A673 (cell line): ENCODE results near the gene ZNF473. TPM values are rescaled to one million over a fixed set of nuclear protein-coding genes. Genes with fewer than 3 reads are reported as not detected.
"Not testable (repeated sequence)": the region's sequence is repeated elsewhere in the genome, so short reads cannot be mapped to it uniquely, and the experiment has no call there.

Source experiments
- BruUV-seq: library from RNA; stranded (reverse); fragments of 400-500 nt; replicated peaks from 2 replicates; lab custom pipeline; 2021; lab: Mats Ljungman, UMichigan
- CTCF ChIA-PET: fragments of 300-600 bp; sonication (Branson Sonifier 250); formaldehyde crosslinking; loops from one replicate; lab custom pipeline; 2022; ENCODE audit warnings: antibody characterized with exemption; lab: Charles Lee
- POLR2A ChIA-PET: fragments of 300-600 bp; sonication (Branson Sonifier 250); formaldehyde crosslinking; loops from one replicate; lab custom pipeline; 2022; ENCODE audit warnings: antibody characterized with exemption; ENCODE audit not compliant: low non-redundant PET; lab: Charles Lee
- DNase-seq: peaks from one replicate; pipeline ENCODE4 v3.0.0-alpha.2; 2015; ENCODE audit warnings: low spot score
- H3K27ac ChIP-seq: fragments of 200-600 bp; sonication (generic); 2 replicates; pipeline ENCODE4 v1.5.1; 2016; ENCODE audit warnings: mixed run types, low read depth, mild to moderate bottlenecking, mixed read lengths, antibody characterized with exemption, low read length; ENCODE audit not compliant: poor library complexity, severe bottlenecking
- H3K27me3 ChIP-seq: fragments of 200-600 bp; sonication (generic); replicated peaks from 2 replicates; pipeline ENCODE4 v1.6.1; 2017; ENCODE audit warnings: mixed run types, low read depth, mild to moderate bottlenecking, mixed read lengths, antibody characterized with exemption, low read length; ENCODE audit not compliant: insufficient read depth, poor library complexity
- H3K36me3 ChIP-seq: fragments of 200-600 bp; sonication (generic); 2 replicates; pipeline ENCODE4 v1.6.1; 2016; ENCODE audit warnings: mixed run types, mild to moderate bottlenecking, mixed read lengths, antibody characterized with exemption, low read length; ENCODE audit not compliant: insufficient read depth, poor library complexity, severe bottlenecking
- H3K4me1 ChIP-seq: fragments of 200-600 bp; sonication (generic); 2 replicates; pipeline ENCODE4 v1.6.1; 2017; ENCODE audit warnings: mixed run types, mild to moderate bottlenecking, mixed read lengths, antibody characterized with exemption, low read length; ENCODE audit not compliant: insufficient read depth, poor library complexity, severe bottlenecking
- H3K4me3 ChIP-seq: fragments of 200-600 bp; sonication (generic); 2 replicates; pipeline ENCODE4 v1.5.1; 2016; ENCODE audit warnings: low read depth, mixed run types, mild to moderate bottlenecking, mixed read lengths, low read length; ENCODE audit not compliant: poor library complexity, severe bottlenecking
- H3K9me3 ChIP-seq: fragments of 200-600 bp; sonication (generic); 2 replicates; pipeline ENCODE4 v1.6.1; 2016; ENCODE audit warnings: mixed run types, low read depth, mild to moderate bottlenecking, mixed read lengths, antibody characterized with exemption, low read length; ENCODE audit not compliant: poor library complexity, severe bottlenecking
- CTCF ChIP-seq: fragments of 300-800, 200-600 bp; sonication (generic); conservative IDR thresholded peaks from 2 replicates; pipeline ENCODE4 v1.5.1; 2017; ENCODE audit warnings: low read depth, mild to moderate bottlenecking, antibody characterized with exemption, low read length, moderate library complexity, mixed read lengths
- EZH2 ChIP-seq: fragments of 200-600 bp; sonication (generic); IDR thresholded peaks from 2 replicates; pipeline ENCODE4 v1.6.1; 2017; ENCODE audit warnings: borderline replicate concordance, low read depth, mild to moderate bottlenecking, mixed read lengths, antibody characterized with exemption, low read length; ENCODE audit not compliant: poor library complexity, severe bottlenecking
- intact Hi-C: fragments of 100-400 bp; cut with micrococcal nuclease; formaldehyde crosslinking; loops from one replicate; pipeline ENCODE4 v1.10.0; 2022; ENCODE audit not compliant: unreplicated experiment
- total RNA-seq: library from RNA; stranded (reverse); gene quantifications from 2 replicates; pipeline ENCODE4 v1.2.3, GENCODE V29; 2021

ZNF473 gene
- total RNA-seq, 1 experiment from 2014 or later, result 15.6 TPM

- H3K4me1 ChIP-seq, result peaks cover 8% of the 10 kb centered on the region
- intact Hi-C loops, result no loop called here
- no TSS peak for BruUV-seq
- H3K36me3 ChIP-seq, result peaks cover 21% of the 10 kb centered on the region
- ChIA-PET CTCF (interaction anchor here (0.5 kb wide), 1 partner anchor 332 kb away, joined by 3 read pairs; no protein-coding TSS in a partner anchor), POLR2A (interaction anchor here (0.7 kb wide), 1 partner anchor 120 kb away, joined by 3 read pairs; no protein-coding TSS in a partner anchor)
- H3K27me3 ChIP-seq, result no peaks in the 10 kb centered on the region
- TF ChIP-seq CTCF (no peak), EZH2 (no peak)
- peak overlapping the region; percentile 45 for H3K4me3 ChIP-seq
- H3K9me3 ChIP-seq, result peaks cover 21% of the 10 kb centered on the region
- H3K27ac ChIP-seq, result no peak overlapping the region
- peak; percentile 94 for DNase-seq
Observed at GRCh38 chr19:50050406-50051227, 24.8 kb downstream of the ZNF473 start.

GRCh38 chr19:50051228-50051895 lies 25.6 kb downstream of the ZNF473 start:
- H3K27me3 ChIP-seq, H3K4me1 ChIP-seq, intact Hi-C loops, BruUV-seq, DNase-seq, H3K27ac ChIP-seq: not testable (repeated sequence)
- POLR2A ChIA-PET, result interaction anchor here (0.7 kb wide), 1 partner anchor 121 kb away, joined by 3 read pairs; no protein-coding TSS in a partner anchor
- Histone ChIP-seq H3K4me3 (peak overlapping the region; percentile 45), H3K36me3 (peaks cover 13% of the 10 kb centered on the region), H3K9me3 (peaks cover 14% of the 10 kb centered on the region)
- CTCF ChIA-PET, result interaction anchor here (0.5 kb wide), 1 partner anchor 333 kb away, joined by 3 read pairs; no protein-coding TSS in a partner anchor

GRCh38 chr19:50051964-50052363 lies 26.2 kb downstream of the ZNF473 start:
- Histone ChIP-seq H3K27ac (no peak overlapping the region), H3K4me1 (peaks cover 8% of the 10 kb centered on the region), H3K36me3 (peaks cover 7% of the 10 kb centered on the region), H3K4me3 (no peak overlapping the region), H3K27me3 (no peaks in the 10 kb centered on the region), H3K9me3 (peaks cover 8% of the 10 kb centered on the region)
- intact Hi-C loops, result no loop called here
- no peak for TF ChIP-seq EZH2
- no peak for TF ChIP-seq CTCF
- DNase-seq, result no peak
- POLR2A ChIA-PET, result no interaction called here
- BruUV-seq, result no TSS peak
- CTCF ChIA-PET, result no interaction called here
